GM12874 (cell line): Measurements from ENCODE around the gene CAPN11.

ENCODE experiments used
- CTCF ChIP-seq: IDR thresholded peaks from 2 replicates; pipeline ENCODE4 v1.5.1; 2011; ENCODE audit warnings: low read depth, mild to moderate bottlenecking, control low read depth, low read length, moderate library complexity; ENCODE audit not compliant: insufficient read depth

The CAPN11 gene

DNA sequence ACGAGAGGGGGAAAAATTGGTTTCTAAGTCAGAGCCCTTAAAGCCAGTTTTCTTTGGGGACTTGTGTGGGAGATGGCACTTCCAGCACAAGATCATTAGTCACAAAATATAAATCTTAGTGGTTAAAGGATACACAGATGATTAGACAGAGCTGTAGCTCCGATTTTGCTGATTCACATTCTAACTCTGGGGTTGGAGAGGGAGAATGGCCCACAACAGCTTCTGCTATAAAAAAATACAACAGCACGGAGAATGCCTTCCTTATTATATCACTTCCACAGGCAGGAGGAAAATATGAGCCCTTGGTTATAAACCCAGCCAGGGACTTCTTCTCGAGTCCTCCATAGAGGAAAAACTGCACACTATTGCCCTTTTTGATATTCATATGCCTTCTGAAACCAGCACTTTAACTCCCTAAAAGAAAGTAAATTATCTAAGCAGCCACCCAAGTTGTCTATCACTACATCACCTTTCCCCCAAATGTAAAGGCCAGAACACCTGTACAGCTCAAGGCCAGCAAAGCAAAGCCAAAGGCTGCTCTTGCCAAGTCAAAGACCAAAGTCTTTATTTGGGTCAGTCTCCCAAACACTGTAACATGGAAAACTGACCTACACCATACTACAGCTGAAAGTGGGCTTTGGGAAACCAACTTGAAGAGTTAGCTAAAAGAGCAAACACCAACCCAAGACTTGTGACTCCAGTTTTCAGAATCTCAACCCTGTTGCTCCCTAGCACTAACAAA, 41.8 kb upstream of the CAPN11 start:
- TF ChIP-seq CTCF: no peak

DNA sequence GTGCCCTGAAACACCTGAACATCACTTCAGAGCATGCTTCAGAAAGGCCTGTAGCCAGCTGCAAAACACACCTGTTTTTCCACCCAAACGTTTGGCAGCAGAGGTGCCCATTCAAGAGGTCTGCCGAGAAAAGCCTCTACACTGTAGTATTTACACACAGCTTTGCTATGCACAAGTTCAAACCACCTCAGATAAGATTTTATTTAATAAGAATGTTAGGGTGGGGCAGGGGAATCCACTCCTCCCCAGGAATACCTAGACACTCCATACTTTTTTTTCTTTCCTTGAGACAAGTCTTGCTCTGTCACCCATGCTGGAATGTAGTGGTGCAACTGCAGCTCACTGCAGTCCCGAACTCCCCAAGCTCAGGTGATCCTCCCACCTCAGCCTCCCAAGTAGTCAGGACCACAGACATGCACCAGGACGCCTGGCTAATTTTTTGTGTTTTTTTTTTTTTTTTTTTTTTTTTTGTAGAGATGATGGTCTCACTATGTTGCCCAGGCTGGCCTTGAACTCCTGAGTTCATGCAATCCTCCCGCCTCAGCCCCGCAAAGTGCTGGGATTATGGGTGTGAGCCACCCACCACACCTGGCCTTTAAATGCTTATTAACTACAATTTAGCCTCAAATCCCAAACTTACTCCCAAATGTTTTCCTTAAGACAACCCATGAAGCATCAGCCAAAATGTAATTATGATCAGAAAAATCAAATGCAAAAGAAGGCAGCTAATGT, 41.1 kb upstream of the CAPN11 start:
- TF ChIP-seq CTCF: no peak

DNA sequence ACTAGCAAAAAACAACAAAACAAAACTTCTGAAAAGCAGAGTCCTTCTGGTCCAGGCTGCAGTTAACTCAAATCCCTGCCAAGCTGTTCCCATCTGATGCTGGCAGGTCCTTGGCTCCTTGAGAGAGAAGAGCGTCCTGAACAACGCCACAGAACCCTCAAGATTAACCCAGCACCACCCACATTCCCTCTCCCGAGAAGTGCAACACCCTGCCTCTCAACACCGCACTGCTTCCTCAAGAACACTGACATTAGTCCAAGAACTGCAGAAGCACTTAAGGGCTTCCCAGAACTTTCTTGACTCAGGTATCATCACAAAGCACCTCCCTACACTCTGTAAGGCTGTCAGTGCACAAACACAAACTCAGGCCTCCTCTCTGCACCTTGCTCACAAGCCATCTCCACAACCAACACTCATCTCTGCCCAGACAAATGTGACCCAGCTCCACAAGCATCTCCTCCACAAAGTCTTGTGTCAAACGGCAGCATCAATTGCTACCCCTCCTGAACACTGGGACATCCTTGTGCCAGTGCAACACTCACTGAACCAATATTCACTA, 38.8 kb upstream of the CAPN11 start:
- TF ChIP-seq CTCF: no peak

- TF ChIP-seq CTCF: no peak
Measured at GRCh38 chr6:44120692-44121443, 37.8 kb upstream of the CAPN11 start.

- no peak for TF ChIP-seq CTCF
Measured at GRCh38 chr6:44122801-44123200, 35.8 kb upstream of the CAPN11 start.

DNA sequence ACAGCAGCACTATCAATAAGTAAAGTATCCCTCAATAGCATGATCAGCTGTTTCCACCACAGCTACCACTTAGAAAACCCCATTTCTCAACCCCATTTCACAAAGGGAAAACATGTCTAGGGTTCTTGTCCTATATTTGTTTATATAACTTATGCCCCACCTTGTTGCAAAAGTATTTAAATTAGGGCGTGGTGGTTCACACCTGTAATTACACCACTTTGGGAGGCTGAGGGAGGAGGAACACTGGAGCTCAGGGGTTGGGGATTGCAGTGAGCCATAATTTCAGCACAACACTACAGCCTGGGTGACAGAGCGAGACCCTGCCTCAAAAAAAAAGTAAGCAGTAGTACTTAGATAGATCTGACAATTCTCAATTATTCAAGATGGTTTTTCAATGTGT, 35.1 kb upstream of the CAPN11 start:
- TF ChIP-seq CTCF: no peak
